ENCODE data around the gene MND1.
A peak's percentile ranks its signal among the peaks of the same experiment; 100 is the strongest.

Gene MND1, protein sequence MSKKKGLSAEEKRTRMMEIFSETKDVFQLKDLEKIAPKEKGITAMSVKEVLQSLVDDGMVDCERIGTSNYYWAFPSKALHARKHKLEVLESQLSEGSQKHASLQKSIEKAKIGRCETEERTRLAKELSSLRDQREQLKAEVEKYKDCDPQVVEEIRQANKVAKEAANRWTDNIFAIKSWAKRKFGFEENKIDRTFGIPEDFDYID

DNA sequence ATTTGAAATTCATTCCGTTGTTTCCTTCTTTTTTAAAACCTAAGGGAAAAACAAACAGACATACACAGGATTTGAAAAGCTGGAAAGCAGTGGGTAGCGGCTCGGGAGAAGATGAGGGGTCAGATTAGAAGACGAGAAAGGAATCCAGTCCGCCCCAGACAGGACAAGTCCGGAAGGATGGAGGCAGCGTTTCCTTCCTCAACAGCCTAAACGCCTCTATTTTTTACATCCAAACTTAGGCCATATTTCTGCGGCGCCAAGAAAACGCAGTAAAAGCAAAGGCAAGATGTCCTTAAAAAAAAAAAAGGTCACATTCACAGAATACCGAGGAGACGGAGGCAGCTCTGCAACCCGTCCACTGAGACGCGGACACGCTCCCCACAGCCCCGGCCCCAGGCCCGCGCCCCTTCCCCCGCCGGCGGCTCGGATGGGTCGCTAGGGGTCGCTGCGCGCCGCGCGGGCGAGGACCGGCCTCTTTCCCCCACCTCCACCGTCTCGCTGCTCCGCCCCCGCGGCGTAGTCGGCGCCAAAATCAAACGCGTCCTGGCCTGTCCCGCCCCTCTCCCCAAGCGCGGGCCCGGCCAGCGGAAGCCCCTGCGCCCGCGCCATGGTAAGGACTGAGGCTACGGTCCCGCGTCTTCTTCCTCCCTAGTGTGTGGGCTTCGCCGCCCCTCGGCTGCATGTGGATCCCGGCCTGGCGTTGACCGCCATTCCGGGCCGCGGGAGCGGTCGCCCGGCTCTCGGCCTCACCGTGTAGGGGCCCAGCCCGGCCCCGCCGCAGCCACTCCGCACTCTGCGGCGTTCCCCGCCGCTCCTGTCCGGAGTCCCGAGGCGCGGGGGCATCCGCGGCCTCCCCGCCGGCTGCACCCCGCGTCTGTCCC is at the start of gene MND1:
MND1 (plus strand) TSS at position 558 of the 881 bp plus-strand sequence; CDS start at position 608, 50 bp downstream.
- peak; percentile 96 for DNase-seq

GRCh38 chr4:153295131-153295755 is 49.2 kb upstream of the MND1 start:
- no peak for DNase-seq

DNA sequence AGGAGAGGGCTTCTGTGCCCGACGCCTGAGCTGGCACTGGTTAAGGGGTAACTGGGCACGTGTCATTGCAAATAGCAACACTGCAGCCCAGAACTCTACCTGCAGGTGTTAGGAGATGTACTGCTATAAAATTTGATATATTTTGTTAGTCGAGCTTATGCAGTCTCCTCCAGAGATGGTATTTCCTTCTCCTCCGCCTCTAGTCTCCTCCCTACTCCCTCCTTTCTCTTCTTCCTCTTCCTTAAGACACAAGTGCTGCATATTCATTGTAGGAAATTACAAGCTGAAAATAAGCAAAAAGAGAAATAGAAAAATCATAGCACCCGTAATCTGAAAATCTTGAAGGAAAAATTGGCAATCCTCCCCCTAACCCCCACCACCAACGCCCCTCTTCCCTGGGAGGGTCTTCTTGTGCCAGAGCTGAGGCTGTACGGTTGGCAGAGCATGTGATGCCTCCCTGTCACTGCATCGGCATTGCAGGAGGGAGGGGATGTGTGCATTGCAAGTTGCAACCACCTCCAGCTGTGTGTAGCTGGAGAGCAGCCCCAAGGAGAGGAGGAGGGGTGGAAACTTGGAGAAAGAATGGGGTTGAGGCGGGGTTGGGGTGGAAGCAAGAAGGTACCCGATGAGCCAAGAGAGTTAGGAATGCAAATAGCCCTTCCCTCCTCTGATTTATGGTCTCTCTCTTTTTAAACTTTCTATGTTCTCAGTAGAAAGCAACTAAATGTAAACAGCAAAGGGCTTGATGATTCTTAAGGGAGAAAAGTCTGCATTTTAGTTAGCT is 48.3 kb upstream of the MND1 start:
- DNase-seq: no peak

DNA sequence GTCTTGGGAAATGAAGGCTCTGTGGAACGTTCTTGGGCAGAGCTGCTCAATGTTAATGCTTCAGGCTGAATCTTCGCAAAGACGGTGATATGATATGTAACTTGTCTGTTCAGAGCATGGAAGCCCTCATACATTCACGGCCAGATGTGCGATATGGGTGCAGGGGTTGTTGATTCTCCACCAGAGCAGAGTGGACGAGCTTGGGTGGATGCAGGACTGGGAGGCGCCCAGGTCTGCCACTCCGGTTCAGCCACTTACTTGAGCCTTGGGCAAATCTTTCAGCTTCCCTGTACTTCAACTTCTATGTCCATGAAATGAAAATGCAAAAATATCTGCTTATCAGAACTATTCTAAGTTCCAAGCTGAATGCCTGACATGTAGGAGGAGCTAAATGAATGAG is 47.4 kb upstream of the MND1 start:
- no peak for DNase-seq

DNA sequence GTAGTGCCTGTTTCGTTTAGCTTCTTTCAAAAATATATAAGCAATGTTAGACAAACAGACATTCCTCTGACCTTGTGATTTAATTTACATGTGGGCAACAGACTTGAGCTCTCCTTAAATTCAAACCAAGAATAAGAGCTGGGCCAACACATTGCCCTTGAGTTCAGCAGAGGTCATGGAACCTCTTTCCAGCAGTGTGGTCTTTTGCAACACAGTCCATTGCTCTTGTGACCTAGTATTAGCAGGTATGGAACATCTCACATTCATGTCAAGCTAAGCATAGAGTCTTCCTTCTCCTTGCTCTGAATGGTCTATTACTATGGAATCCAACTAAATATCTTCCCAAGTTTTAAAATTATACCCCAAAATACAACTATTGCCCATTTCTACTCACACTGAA is 33.7 kb upstream of the MND1 start:
- no peak for DNase-seq

DNA sequence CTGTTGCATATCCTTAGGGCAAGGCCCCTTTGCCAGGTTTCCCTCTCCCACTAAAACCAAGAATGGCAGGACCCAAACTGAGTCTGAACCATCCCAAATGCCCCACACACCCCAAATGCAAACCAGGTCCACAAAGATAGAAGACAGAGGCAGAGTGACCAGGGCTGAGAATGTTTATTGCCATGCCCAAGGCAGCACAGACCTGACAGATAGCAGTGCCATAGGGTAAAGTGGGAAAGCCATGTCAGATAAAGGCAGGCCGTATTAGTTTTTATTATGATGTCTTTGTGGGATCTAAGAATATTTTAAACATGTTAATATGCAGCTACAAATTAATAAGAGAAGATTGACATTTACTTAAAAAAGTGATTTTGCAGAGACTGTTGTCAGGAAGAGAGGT is 29.6 kb upstream of the MND1 start:
- no peak for DNase-seq

GRCh38 chr4:153318696-153319320 is 25.7 kb upstream of the MND1 start:
- DNase-seq: no peak

GRCh38 chr4:153322791-153323190 is 21.7 kb upstream of the MND1 start:
- DNase-seq: no peak

DNA sequence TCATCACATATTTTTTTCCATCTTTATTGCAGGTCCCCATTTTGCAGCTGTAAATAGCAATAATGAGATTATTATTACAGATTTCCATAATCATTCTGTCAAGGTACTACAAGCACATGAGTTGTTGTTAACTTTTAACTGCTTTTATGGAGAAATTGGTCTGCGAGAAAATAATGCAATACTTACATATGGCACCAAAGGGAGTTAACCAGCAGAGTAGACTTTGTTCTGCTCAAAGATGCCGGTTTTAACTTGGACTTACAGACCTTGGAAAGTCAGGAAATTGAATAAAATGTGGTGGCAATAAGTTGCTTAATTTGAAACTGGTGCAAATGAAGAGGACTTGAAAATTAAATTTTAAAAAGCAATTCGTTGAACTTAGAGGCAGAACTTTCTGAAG is 20.4 kb upstream of the MND1 start:
- no peak for DNase-seq

DNA sequence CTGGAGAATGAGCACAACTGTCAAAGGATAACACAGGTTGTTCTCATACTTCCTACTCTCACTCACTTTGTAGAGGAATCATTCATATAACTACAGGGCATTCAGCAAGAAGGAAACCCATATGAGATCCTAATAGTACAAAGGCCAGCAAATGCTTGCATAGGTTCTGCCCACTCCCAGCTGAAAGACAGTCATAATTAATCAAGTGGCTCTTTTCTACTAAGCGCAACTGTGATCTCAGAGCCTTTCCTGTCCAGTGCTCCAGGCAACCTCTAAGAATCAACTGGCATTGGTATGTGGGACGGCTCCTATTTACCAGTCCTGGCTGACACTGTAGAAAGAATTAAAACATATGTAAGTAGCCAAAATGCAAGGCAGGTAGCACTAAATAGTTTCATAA is 18.9 kb upstream of the MND1 start:
- no peak for DNase-seq

DNA sequence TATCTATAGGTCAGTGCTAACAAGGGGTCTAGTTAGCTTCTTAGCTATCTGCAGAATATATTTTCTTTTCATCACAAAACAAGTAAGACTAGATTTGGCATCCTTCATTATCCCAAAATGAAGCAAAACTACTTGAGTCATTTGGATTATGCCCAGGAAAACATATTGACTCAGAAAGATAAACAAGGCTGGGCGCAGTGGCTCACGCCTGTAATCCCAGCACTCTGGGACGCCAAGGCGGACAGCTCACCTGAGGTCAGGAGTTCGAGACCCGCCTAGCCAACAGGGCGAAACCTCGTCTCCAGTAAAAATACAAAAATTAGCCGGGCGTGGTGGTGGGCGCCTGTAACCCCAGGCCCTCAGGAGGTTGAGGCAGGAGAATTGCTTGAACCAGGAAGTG is 18.0 kb upstream of the MND1 start:
- no peak for DNase-seq

DNA sequence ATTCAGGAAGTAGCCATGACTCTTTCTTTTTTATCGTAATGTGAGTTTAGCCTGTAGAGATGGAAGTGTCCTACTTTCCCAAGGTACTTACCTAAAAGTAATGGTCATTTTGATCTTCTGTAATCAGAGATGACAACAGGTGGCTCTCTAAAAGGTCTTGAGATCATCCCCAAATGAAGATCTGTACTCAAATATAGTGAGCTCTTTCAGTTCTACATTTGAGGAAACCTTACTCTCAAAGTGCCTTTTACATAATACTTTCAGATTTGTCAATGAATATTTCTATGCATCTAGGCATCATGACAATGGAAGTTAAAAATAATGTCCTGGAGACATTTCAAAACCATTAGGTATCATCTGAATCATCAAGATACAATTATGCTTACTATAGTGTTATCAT is 17.2 kb upstream of the MND1 start:
- DNase-seq: no peak

- DNase-seq: no peak
Observed at GRCh38 chr4:153332936-153333335, 11.6 kb upstream of the MND1 start.

DNA sequence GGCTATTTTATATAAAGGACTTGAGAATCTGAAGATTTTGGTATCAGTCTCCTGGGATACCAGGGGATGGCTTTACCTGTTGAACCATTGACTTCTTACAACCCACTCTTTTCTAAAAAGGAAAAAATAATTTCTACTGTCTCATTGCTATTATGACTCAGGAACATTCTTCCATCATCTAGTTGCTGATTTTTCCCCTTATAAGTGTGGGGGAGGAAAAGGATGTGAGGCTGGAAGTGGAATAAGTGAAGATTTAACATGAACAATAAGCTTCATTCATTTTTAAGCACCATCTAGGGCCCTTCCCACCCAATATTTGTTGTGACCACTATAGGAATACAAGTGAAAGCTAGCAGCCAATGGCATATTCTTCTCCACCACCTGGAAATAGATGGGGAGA is 10.6 kb upstream of the MND1 start:
- no peak for DNase-seq

DNA sequence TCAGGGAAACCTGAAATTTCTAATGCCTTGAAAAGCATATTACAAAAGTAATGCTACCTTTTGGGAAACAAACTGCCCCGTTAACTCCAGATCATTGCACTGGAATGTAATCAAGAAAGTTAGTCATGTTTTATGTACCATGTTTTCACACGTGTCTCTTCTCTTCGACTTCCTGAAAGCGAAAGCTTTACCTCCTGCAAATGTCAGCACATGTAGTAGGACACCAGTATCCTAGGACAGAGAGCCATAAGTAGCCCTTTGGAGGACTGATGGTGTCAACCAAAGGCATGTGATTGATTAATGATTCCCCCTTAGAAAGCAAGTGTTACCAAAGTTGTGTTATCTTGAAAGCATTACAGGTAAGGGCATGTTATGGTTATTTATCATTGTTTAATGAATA is 8.8 kb upstream of the MND1 start:
- DNase-seq: no peak

- DNase-seq: no peak
Observed at GRCh38 chr4:153337686-153338085, 6.8 kb upstream of the MND1 start.

DNA sequence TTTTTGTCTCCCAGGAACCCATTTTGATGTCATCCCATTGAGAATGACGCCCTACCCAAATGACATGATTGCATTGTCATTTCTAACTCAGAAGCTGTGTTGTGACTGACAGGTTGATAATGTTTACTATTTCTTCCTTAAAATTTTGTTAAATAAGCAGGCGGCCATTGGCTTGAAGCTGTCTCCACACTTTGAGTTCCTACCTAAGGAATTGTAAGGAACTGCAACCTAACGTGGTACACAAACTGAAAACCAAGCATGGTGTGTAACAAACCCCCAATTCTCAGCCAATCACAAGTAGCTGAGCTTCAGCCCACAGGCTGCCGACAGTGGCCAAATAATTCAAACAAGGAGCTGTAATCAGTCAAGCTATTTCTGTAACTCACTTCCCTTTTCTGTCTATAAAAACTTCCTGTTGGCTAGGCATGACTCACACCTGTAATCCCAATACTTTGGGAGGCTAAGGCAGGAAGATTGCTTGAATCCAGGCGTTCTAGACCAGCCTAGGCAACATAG is 2.9 kb upstream of the MND1 start:
- DNase-seq: no peak

DNA sequence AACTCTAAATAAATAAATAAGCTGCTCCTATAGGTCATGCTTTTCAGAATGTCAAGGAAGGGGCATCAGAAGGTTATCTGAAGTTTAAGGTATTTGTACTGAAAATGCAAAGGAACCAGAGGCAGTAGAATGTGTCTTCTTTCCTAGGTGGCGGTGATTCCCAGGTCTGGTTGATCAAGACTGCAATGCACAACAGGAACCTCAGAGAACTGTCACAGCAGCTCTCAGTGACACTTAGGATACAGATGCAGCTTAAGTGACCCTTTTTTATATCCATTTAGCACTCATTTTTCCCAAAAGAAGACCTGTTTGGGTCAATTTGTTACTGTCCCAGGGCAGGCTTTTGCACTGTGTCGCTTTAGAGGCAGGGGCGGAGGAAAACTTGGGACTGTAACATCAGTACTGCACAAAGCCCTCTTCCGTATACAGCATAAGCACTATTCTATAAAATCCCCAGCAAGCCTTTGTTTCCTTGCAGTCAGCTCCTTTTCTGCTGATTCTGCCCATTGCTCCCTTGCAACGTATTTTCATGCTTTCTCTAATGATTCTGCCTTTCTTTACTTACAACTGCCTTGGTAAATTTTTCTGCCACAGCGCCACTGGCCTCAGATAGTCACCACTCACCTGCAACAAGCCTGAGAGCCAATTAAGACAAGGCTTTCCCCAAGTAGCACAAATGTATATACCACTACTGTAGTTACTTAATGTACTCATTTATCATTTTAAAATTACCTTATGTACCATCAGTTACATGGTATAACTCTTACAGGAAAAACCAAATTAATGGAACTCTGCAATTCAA is 1.5 kb upstream of the MND1 start:
- DNase-seq: no peak

DNA sequence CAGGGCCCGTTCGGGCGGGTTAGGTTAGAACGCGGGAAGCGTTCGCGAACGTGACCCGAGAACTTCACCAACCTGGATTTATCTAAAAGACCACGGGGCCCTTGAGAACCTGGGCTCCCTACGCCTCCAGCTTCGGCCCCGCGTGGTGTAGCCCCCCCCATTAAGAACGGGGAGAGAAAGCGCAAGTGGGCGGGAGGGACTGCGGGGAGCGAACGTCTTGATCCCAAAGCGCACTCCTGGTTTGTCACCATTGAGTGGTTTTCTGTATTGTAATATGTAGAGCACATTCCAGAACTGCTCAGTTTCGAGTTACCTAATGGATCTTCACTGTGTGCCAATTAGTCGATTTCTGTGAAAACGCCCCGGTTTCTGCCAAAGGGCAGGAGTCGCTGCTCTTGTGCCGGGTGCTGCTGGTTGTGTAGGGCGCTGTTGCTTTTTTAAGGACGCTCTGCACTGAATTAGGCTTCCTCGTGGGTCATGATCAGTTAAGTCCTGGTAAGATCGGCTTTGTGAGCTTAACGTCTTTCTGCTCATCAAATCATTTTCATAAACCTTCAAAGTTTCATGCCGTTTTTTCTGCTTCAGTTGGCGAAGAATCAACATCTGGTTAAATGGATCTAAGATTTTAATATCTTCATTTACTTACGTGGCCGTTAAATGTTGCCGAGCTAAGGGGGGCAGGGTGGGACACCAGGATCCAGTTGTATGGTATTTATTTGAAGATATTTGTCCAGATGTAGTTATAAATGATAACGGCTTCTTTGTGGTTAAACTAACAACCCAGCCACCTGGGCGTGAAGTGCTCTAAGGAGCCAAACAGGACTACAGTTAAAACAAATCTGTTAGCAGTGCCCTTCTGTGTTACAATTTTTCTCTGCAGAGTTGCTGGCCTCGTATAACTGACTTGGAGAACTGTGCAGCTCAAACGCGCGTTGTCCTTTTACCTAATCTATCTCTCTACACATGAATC is 809 bp downstream of the MND1 start:
- peak; percentile 80 for DNase-seq

- DNase-seq: no peak
Observed at GRCh38 chr4:153346031-153346430, 1.5 kb downstream of the MND1 start.
